Upper lobe of right lung (tissue), 1 donor: ENCODE measurements around the gene SGK1. TPM values are rescaled to one million over a fixed set of nuclear protein-coding genes. Genes with fewer than 3 reads are reported as not detected.

ENCODE experiments used
- ATAC-seq: fragments of 200-7000 bp; cut with Tn5 transposase; one replicate; pipeline ENCODE4 v1.9.1; 2020; ENCODE audit warnings: mild to moderate bottlenecking, moderate library complexity
- DNase-seq: peaks from one replicate; pipeline ENCODE4 v3.0.0-alpha.2; 2020
- H3K27ac ChIP-seq: fragments of 200-600 bp; one replicate; pipeline ENCODE4 v1.8.0; 2022
- H3K27me3 ChIP-seq: fragments of 200-600 bp; one replicate; pipeline ENCODE4 v1.8.0; 2022; ENCODE audit warnings: mild to moderate bottlenecking
- H3K36me3 ChIP-seq: fragments of 200-600 bp; one replicate; pipeline ENCODE4 v1.8.0; 2022
- H3K4me1 ChIP-seq: fragments of 200-600 bp; one replicate; pipeline ENCODE4 v1.8.0; 2022
- H3K4me3 ChIP-seq: fragments of 200-600 bp; one replicate; pipeline ENCODE4 v1.8.0; 2022; ENCODE audit warnings: mild to moderate bottlenecking
- H3K9me3 ChIP-seq: fragments of 200-600 bp; one replicate; pipeline ENCODE4 v1.8.0; 2022
- intact Hi-C: fragments of 100-400 bp; cut with DNase I; formaldehyde crosslinking; loops from one replicate; pipeline ENCODE4 v1.11.0; 2022
- long read RNA-seq: library from polyadenylated mRNA; unstranded; transcript quantifications from one replicate; pipeline ENCODE4 v2.0.0, GENCODE V29; 2021
- total RNA-seq: library from RNA; stranded (reverse); fragmentation: NEBNext Ultra II Directional; extraction: Animal tissue kit (Norgen Biotek cat#: 25700); gene quantifications from one replicate; pipeline ENCODE4 v1.2.1, GENCODE V29; 2021
- TF ChIP-seq, protein P1 (sequence below): fragments of 200-600 bp; IDR thresholded peaks from one replicate; pipeline ENCODE4 v1.8.0; 2022; ENCODE audit warnings: antibody characterized with exemption
- donor health status: DM: no; HTN: yes; CAD: no; lungs with severe emphysema.

The SGK1 gene
- 204 TPM for total RNA-seq
- long read RNA-seq, transcript SGK1-201 (12 exons, 2,401 nt) = major isoform, 86 of 215 reads
- long read RNA-seq, transcript SGK1-213 (6 exons, 1,896 nt) = minor isoform, 6 of 215 reads
- long read RNA-seq, transcript SGK1-203 (11 exons, 2,414 nt) = minor isoform, 30 of 215 reads
- long read RNA-seq, transcript SGK1-205 (12 exons, 2,686 nt) = minor isoform, 48 of 215 reads
- long read RNA-seq, partial matches to known transcripts = 14 of 215 reads
- long read RNA-seq, other reads (novel, unspliced or antisense) = 22 of 215 reads

DNA sequence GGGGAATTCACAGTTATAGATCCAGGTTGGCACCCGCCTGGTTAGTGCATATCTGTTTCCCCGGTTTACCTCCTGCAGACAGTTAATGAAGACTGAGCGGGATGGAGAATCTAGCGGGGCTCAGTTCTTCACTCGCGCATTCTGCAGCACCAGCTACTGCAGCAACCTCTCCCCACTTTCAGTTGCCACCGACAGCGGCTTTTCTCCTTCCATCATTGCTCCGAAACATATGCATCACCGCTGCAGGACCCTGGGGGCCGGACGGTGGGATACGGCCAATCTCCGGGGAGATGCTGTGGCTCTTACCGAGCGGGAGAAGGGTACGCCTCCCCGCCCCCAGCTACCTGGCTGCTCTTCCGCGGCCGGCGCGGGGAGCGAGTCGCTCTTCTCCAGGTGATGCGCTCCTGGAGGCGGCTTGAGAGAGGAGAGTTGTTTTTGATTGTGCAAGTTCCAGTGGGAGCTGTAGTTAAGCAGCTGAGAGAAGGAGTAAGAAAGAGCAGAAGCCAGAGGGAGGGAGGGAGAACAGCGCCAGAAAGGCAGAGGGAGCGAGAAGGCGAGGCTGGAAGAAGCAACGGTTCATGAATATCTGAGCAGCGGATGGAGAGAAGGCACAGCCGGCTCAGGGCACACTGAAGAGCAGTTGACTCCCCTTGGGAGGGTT is at the start of gene SGK1:
SGK1 (minus strand) TSS at position 642 of the 661 bp plus-strand sequence. CDS start 652 bp downstream, outside the sequence.
- ATAC-seq = peak; percentile 68
- TF ChIP-seq, protein P1, sequence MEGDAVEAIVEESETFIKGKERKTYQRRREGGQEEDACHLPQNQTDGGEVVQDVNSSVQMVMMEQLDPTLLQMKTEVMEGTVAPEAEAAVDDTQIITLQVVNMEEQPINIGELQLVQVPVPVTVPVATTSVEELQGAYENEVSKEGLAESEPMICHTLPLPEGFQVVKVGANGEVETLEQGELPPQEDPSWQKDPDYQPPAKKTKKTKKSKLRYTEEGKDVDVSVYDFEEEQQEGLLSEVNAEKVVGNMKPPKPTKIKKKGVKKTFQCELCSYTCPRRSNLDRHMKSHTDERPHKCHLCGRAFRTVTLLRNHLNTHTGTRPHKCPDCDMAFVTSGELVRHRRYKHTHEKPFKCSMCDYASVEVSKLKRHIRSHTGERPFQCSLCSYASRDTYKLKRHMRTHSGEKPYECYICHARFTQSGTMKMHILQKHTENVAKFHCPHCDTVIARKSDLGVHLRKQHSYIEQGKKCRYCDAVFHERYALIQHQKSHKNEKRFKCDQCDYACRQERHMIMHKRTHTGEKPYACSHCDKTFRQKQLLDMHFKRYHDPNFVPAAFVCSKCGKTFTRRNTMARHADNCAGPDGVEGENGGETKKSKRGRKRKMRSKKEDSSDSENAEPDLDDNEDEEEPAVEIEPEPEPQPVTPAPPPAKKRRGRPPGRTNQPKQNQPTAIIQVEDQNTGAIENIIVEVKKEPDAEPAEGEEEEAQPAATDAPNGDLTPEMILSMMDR = no peak
- no peak for DNase-seq
- H3K27ac ChIP-seq = no peak within 1 kb of the TSS
- H3K36me3 ChIP-seq = no peaks in the 10 kb centered on the region
- H3K4me1 ChIP-seq = no peaks in the 10 kb centered on the region
- H3K27me3 ChIP-seq = peaks cover 9% of the 10 kb centered on the region
- H3K9me3 ChIP-seq = no peaks in the 10 kb centered on the region
- intact Hi-C loops = no loop called here
- peak within 1 kb of the TSS; percentile 55 for H3K4me3 ChIP-seq

GRCh38 chr6:134363323-134364039 is 45.6 kb upstream of the SGK1 start:
- ATAC-seq (no peak), DNase-seq (no peak)
- intact Hi-C loops = no loop called here
- Histone ChIP-seq H3K4me3 (no peak overlapping the region), H3K27ac (no peak overlapping the region), H3K36me3 (no peaks in the 10 kb centered on the region), H3K4me1 (peaks cover 4% of the 10 kb centered on the region), H3K9me3 (no peaks in the 10 kb centered on the region), H3K27me3 (no peaks in the 10 kb centered on the region)
- TF ChIP-seq, protein P1 = no peak

- no peak overlapping the region for H3K27ac ChIP-seq
- DNase-seq (no peak), ATAC-seq (no peak)
- no peaks in the 10 kb centered on the region for H3K27me3 ChIP-seq
- no peak overlapping the region for H3K4me3 ChIP-seq
- H3K36me3 ChIP-seq = no peaks in the 10 kb centered on the region
- TF ChIP-seq, protein P1 = no peak
- H3K4me1 ChIP-seq = peaks cover 6% of the 10 kb centered on the region
- intact Hi-C loops = no loop called here
- no peaks in the 10 kb centered on the region for H3K9me3 ChIP-seq
Measured at GRCh38 chr6:134361011-134361410, 43.1 kb upstream of the SGK1 start.

- Histone ChIP-seq H3K27ac (no peak overlapping the region), H3K4me1 (peaks cover 6% of the 10 kb centered on the region)
- ATAC-seq = no peak
Measured at GRCh38 chr6:134359302-134359701, 41.4 kb upstream of the SGK1 start.

DNA sequence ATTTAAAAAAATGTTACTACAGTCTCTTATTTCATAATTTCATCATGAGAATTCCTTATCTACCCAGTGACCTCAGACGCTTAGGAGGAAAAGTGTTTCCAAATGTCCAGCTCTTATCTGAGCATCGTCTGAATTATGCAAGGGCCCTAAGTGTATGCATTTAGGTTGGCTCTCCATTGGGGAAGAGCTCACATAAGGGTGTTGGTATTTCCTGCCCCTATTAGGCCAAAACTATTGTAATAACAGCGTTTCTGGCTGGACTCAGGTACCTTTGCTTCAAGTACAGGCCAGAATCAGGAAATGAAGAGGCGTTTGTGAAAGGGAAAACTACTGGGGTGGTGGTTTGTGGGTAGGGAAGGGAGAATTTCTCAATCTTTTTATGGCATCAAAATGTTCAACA is 40.4 kb upstream of the SGK1 start:
- Histone ChIP-seq H3K27me3 (no peaks in the 10 kb centered on the region), H3K4me1 (peaks cover 6% of the 10 kb centered on the region), H3K36me3 (no peaks in the 10 kb centered on the region), H3K9me3 (no peaks in the 10 kb centered on the region), H3K4me3 (no peak overlapping the region), H3K27ac (no peak overlapping the region)
- DNase-seq = no peak
- peak; percentile 94 for ATAC-seq
- TF ChIP-seq, protein P1 = no peak
- intact Hi-C loops = no loop called here

More at GRCh38 chr6:134359302-134359701, 41.4 kb upstream of the SGK1 start:
- no peaks in the 10 kb centered on the region for H3K36me3 ChIP-seq
- no peaks in the 10 kb centered on the region for H3K9me3 ChIP-seq
- no peaks in the 10 kb centered on the region for H3K27me3 ChIP-seq
- intact Hi-C loops = no loop called here
- DNase-seq = no peak
- H3K4me3 ChIP-seq = no peak overlapping the region
- TF ChIP-seq, protein P1 = no peak
